Ascending aorta (tissue), 2 donors: Measurements from ENCODE around the gene EXOSC3. TPM values are rescaled to one million over a fixed set of nuclear protein-coding genes. Genes with fewer than 3 reads are reported as not detected.

ENCODE experiments used
- DNase-seq, 2 donors: peaks; one replicate each; pipeline ENCODE4 v3.0.0-alpha.2; 2019; ENCODE audit warnings: low spot score in 2 of 2
- H3K27ac ChIP-seq, 2 donors: fragments of 200-600 bp; sonication (generic); one replicate each; pipeline ENCODE4 v1.5.1; 2016 to 2017; ENCODE audit warnings: mild to moderate bottlenecking in 1 of 2
- H3K27me3 ChIP-seq: fragments of 200-600 bp; sonication (generic); one replicate; pipeline ENCODE4 v1.5.1; 2017
- H3K36me3 ChIP-seq, 2 donors: fragments of 200-600 bp; sonication (generic); one replicate each; pipeline ENCODE4 v1.5.1; 2016
- H3K4me1 ChIP-seq, 2 donors: fragments of 200-600 bp; sonication (generic); one replicate each; pipeline ENCODE4 v1.5.1; 2016 to 2017; ENCODE audit warnings: mild to moderate bottlenecking in 1 of 2
- H3K4me3 ChIP-seq, 2 donors: fragments of 200-600 bp; sonication (generic); one replicate each; pipeline ENCODE4 v1.5.1; 2016 to 2017; ENCODE audit warnings: mild to moderate bottlenecking in 1 of 2
- H3K9me3 ChIP-seq, 2 donors: fragments of 200-600 bp; sonication (generic); one replicate each; pipeline ENCODE4 v1.5.1; 2016
- intact Hi-C: fragments of 100-400 bp; cut with DNase I; formaldehyde crosslinking; loops from one replicate; pipeline ENCODE4 v1.15.1; 2023
- total RNA-seq: library from RNA; depleted of rRNA; stranded (reverse); fragments of >200 nt; gene quantifications from one replicate; pipeline ENCODE4 v1.1.0, GENCODE V29; 2016
- TF ChIP-seq, protein P1 (sequence below), 3 experiments: fragments of 200-600 bp in 2 of 3; fragments of 450-650 bp in 1 of 3; sonication (generic) in 2 of 3; IDR thresholded peaks; one replicate each; pipeline ENCODE4 v1.5.1; 2016 to 2019; ENCODE audit warnings: antibody characterized with exemption in 3 of 3, mild to moderate bottlenecking in 1 of 3, moderate library complexity in 1 of 3

Gene EXOSC3
- total RNA-seq, 1 donor from 2014 or later = 9.0 TPM

DNA sequence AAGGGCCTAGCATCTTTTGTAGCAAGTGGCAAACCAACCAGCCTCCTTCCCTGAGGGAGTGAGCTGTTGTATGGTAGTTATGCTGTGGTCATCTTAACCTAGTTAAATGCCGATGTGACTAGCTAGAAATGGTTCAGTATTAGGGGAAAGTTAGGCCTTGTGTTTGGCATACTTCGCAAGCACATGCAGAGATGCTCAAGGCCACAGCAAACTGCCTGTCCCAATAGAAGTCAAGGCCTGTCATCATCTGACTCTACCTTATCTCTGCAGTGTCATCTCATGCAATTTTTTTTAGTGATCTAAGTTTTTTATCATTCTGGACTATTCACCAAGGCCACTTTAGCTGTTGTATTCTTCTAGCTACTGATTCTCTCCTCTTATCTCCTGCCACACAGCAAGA is 5.2 kb upstream of the EXOSC3 start:
- Histone ChIP-seq H3K27me3 (no peaks in the 10 kb centered on the region), H3K36me3 (no peaks in the 10 kb centered on the region), H3K4me3 (no peak overlapping the region), H3K9me3 (no peaks in the 10 kb centered on the region), H3K27ac (no peak overlapping the region), H3K4me1 (no peaks in the 10 kb centered on the region)
- TF ChIP-seq, protein P1, sequence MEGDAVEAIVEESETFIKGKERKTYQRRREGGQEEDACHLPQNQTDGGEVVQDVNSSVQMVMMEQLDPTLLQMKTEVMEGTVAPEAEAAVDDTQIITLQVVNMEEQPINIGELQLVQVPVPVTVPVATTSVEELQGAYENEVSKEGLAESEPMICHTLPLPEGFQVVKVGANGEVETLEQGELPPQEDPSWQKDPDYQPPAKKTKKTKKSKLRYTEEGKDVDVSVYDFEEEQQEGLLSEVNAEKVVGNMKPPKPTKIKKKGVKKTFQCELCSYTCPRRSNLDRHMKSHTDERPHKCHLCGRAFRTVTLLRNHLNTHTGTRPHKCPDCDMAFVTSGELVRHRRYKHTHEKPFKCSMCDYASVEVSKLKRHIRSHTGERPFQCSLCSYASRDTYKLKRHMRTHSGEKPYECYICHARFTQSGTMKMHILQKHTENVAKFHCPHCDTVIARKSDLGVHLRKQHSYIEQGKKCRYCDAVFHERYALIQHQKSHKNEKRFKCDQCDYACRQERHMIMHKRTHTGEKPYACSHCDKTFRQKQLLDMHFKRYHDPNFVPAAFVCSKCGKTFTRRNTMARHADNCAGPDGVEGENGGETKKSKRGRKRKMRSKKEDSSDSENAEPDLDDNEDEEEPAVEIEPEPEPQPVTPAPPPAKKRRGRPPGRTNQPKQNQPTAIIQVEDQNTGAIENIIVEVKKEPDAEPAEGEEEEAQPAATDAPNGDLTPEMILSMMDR (IDR thresholded peaks at IDR 0.05) = no peak
- DNase-seq = no peak
- intact Hi-C loops = no loop called here

DNA sequence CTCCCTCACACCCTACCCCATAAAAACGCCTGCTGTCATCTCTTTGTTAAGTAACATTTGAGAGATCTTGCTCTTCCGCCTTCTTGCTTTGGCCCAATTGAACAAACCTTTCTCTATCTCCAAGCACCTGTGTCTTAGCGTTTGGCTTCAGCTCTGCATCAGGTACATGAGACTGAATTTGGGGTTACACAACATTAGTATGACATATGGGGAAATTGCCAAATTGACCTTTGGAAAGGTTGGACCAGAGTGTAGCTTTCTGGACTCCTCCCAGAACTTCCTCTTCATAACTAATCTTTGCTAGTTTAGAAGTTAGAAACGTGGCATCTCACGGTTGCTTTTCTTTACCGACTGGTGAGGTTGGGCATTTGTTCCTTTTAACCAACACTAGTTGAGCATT is 3.5 kb upstream of the EXOSC3 start:
- Histone ChIP-seq H3K36me3 (peaks cover under 1 to 2% of the 10 kb centered on the region in 2 donors), H3K4me1 (peaks cover 0 to 7% of the 10 kb centered on the region in 2 donors), H3K27me3 (no peaks in the 10 kb centered on the region), H3K27ac (no peak overlapping the region), H3K9me3 (no peaks in the 10 kb centered on the region), H3K4me3 (no peak overlapping the region)
- no peak for DNase-seq
- TF ChIP-seq, protein P1 (IDR thresholded peaks at IDR 0.05) = no peak
- intact Hi-C loops = loop anchor here (10.0 kb wide), 2 partner anchors 116 to 194 kb away; partner anchors contain the start of genes SLC25A51 and TOMM5

DNA sequence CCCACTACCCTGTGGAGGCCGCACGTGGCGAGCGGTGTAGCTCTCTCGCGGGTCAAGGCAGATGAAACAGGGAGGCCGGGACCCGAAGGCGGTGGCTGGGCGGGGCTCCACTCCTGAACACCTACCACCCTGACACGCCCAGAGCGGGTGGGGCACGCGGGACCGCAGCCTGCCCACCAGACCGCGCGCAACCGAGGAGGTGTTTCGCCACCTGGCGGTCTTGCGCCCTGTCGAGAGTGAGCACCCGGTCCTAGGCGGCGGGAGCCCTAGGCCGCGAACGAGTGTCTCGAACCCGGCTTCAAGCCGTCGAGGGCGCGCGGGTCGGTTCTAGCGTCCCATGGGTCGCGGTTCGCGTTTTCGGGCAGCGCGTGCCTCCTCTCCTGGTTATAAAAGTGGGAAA is 2.2 kb upstream of the EXOSC3 start:
- Histone ChIP-seq H3K27me3 (no peaks in the 10 kb centered on the region), H3K27ac (no peak overlapping the region), H3K36me3 (peaks cover 3 to 13% of the 10 kb centered on the region in 2 donors), H3K4me1 (peaks cover 0 to 10% of the 10 kb centered on the region in 2 donors), H3K4me3 (no peak overlapping the region), H3K9me3 (no peaks in the 10 kb centered on the region)
- intact Hi-C loops = loop anchor here (10.0 kb wide), 2 partner anchors 118 to 192 kb away; partner anchors contain the start of genes SLC25A51 and TOMM5
- TF ChIP-seq, protein P1 (IDR thresholded peaks at IDR 0.05) = no peak
- no peak for DNase-seq

DNA sequence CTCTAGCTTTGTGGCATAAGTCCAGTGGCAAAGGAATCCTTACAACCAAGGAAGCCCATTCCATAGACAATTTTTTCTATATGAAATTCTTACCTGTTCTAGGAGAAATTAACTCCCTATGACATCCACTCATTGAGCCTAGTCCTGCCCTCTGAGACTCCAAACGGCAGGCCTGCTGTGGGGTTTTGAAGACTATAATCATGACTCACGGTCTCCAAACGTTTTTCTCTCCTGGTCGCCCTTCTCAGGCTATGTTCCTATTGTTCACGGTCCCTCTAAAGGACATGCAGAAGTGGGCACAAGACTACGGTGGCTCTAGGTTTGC is 611 bp downstream of the EXOSC3 start:
- TF ChIP-seq, protein P1 (IDR thresholded peaks at IDR 0.05) = no peak
- DNase-seq = no peak
- peak overlapping the region; percentile 78 to 81 for H3K27ac ChIP-seq
- H3K36me3 ChIP-seq = peaks cover 8 to 38% of the 10 kb centered on the region in 2 donors
- H3K4me3 ChIP-seq = peak overlapping the region; percentile 89 to 90
- no peaks in the 10 kb centered on the region for H3K27me3 ChIP-seq
- H3K9me3 ChIP-seq = no peaks in the 10 kb centered on the region
- intact Hi-C loops = loop anchor here (10.0 kb wide), 2 partner anchors 121 to 189 kb away; partner anchors contain the start of genes SLC25A51 and TOMM5
- peaks cover 0 to 10% of the 10 kb centered on the region in 2 donors for H3K4me1 ChIP-seq

DNA sequence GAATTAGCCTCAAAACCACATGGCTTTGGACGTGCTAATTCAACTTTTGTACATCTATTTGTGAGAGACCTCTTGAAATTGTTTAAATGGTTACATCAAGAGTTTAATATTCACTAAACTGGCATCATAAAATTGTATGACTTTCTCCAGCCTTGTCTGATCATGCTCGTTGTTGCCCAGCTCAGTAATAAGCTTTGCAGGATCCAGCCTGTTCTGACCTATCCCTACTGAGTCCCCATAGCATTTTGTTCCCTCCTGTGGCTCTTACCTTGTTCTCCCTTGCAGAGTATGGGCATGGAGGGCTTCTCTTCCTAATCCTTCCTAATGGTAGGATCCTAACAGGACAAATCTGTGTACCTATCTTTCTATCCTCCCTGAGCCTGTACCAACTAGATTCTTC is 6.3 kb downstream of the EXOSC3 start:
- H3K36me3 ChIP-seq = peaks cover 24 to 75% of the 10 kb centered on the region in 2 donors
- TF ChIP-seq, protein P1 (IDR thresholded peaks at IDR 0.05) = no peak
- intact Hi-C loops = no loop called here

DNA sequence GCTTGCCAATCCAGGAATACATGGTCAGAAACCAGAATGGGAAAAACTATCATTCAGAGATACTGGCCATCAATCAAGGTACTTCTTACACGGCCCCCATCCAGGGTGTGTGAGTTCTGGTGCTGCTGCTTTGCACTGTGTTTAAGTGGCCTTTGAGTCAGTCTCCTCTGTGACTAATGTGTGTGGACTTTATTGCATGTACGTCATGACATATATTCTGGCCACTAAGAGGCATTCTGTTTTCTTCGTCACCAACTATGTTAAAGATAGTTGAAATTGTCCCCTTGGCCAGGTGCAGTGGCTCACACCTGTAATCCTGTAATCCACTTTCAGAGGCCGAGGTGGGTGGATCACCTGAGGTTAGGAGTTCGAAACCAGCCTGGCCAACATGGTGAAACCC is 8.5 kb downstream of the EXOSC3 start:
- no peak overlapping the region for H3K27ac ChIP-seq
- H3K4me1 ChIP-seq = no peaks in the 10 kb centered on the region
- no peaks in the 10 kb centered on the region for H3K27me3 ChIP-seq
- DNase-seq = no peak
- H3K4me3 ChIP-seq = no peak overlapping the region
- H3K36me3 ChIP-seq = peaks cover 29 to 60% of the 10 kb centered on the region in 2 donors
- H3K9me3 ChIP-seq = no peaks in the 10 kb centered on the region
- intact Hi-C loops = no loop called here
- TF ChIP-seq, protein P1 (IDR thresholded peaks at IDR 0.05) = no peak

More for the DNA sequence above, 6.3 kb downstream of the EXOSC3 start:
- Histone ChIP-seq H3K27ac (no peak overlapping the region), H3K4me3 (no peak overlapping the region), H3K9me3 (no peaks in the 10 kb centered on the region), H3K27me3 (no peaks in the 10 kb centered on the region), H3K4me1 (peaks cover 0 to 3% of the 10 kb centered on the region in 2 donors)
- DNase-seq = no peak
